Measurements from ENCODE around the gene ATP2B2. TPM values are rescaled to one million over a fixed set of nuclear protein-coding genes. Genes with fewer than 3 reads are reported as not detected.

Gene ATP2B2
- total RNA-seq, 6 experiments from 2014 or later, result 25.9 to 45.1 (median 35.1) TPM

DNA sequence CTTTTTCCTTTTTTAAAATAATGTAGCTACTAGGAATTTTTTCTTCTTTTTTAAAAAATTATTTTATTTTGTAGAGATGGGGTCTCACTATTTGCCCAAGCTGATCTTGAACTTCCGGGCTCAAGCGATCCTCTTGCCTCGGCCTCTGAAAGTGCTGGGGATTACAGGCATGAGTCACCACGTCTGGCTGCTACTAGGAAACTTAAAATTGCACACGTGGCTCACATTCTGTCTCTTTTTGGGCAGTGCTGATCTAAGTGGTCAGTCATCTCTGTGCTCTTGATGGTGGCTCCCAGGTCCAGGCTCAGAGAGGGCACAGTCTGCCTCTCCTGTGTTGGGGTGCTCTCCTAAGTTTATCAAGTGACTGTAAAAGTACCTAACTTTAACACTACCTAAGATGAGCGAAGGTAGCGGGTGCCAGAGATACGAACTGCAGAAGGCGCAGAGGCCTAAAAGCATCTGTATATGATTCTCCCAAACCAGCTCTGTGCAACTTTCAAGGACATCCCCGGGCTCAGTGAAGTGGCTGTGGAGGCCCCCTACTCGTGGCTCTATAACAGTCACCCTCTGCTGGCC, 131.6 kb downstream of the ATP2B2 start:
- Histone ChIP-seq H3K4me1 (no peaks in the 10 kb centered on the region), H3K36me3 (peaks cover 0 to 28% (median 13%) of the 10 kb centered on the region in 4 donors), H3K9me3 (no peaks in the 10 kb centered on the region), H3K27me3 (no peaks in the 10 kb centered on the region), H3K27ac (no peak overlapping the region), H3K4me3 (no peak overlapping the region)
- ATAC-seq (peak in 1 of 4 donors; percentile 26), DNase-seq (no peak)
- WGBS (ENCODE audit: insufficient coverage, low coverage, low lambda C conversion rate, missing lambda C conversion rate), result 73% methylated on average over 10 of the region's 11 CpGs
- TF ChIP-seq, protein P1, sequence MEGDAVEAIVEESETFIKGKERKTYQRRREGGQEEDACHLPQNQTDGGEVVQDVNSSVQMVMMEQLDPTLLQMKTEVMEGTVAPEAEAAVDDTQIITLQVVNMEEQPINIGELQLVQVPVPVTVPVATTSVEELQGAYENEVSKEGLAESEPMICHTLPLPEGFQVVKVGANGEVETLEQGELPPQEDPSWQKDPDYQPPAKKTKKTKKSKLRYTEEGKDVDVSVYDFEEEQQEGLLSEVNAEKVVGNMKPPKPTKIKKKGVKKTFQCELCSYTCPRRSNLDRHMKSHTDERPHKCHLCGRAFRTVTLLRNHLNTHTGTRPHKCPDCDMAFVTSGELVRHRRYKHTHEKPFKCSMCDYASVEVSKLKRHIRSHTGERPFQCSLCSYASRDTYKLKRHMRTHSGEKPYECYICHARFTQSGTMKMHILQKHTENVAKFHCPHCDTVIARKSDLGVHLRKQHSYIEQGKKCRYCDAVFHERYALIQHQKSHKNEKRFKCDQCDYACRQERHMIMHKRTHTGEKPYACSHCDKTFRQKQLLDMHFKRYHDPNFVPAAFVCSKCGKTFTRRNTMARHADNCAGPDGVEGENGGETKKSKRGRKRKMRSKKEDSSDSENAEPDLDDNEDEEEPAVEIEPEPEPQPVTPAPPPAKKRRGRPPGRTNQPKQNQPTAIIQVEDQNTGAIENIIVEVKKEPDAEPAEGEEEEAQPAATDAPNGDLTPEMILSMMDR (IDR thresholded peaks at IDR 0.05), result no peak
- no peak for TF ChIP-seq POLR2A (IDR thresholded peaks at IDR 0.05)
- intact Hi-C loops (cut with DNase I), result no loop called here

DNA sequence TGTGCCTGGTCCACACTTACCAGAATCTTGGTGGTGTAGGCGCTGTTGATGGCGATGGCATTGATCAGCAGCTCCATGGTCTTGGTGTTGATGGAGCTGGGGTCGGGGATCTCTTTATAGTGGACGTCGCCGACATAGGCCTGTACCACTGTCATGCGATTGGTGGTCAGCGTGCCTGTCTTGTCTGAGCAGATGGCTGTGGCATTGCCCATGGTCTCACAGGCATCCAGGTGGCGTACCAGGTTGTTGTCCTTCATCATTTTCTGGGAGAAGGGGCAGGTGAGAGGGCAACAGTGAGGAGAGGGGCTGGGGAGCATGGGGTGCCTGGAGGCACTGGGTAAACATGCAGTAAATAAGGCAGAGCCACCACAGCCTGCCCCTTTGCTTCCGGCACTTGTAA, 133.6 kb downstream of the ATP2B2 start:
- 100% methylated on average over 1 of the region's 10 CpGs for WGBS (ENCODE audit: insufficient coverage, low coverage, low lambda C conversion rate, missing lambda C conversion rate)
- intact Hi-C loops (cut with DNase I), result no loop called here

DNA sequence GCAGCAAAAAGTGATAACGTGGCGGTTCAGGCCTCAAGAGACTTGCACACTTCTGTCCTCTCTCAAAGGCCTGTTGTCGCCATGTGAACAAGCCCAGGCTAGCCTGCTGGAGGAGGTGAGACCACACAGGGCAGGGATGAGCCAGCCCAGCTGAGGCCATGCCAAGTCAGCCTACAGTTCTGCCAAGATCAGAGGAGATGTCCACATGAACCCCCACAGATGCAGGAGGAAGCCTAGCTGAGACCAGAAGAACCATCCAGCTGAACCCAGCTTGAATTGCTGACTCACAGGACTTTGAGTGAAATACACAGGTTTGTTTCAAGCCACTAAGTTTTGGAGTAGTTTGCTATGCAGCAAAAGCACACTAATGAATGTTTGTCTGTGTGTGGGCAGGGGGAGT, 134.2 kb downstream of the ATP2B2 start:
- Histone ChIP-seq H3K27me3 (no peaks in the 10 kb centered on the region), H3K27ac (no peak overlapping the region), H3K36me3 (peaks cover 0 to 22% (median 10%) of the 10 kb centered on the region in 4 donors), H3K4me3 (no peak overlapping the region), H3K9me3 (no peaks in the 10 kb centered on the region), H3K4me1 (no peaks in the 10 kb centered on the region)
- 92% methylated on average over 3 of the region's 3 CpGs for WGBS (ENCODE audit: insufficient coverage, low coverage, low lambda C conversion rate, missing lambda C conversion rate)
- DNase-seq, result no peak
- intact Hi-C loops (cut with DNase I), result no loop called here
- TF ChIP-seq, protein P1 (IDR thresholded peaks at IDR 0.05), result no peak
- no peak for TF ChIP-seq POLR2A (IDR thresholded peaks at IDR 0.05)
- no peak for ATAC-seq

More for the DNA sequence above, 133.6 kb downstream of the ATP2B2 start:
- DNase-seq, result no peak
- TF ChIP-seq, protein P1 (IDR thresholded peaks at IDR 0.05), result no peak
- no peak for TF ChIP-seq POLR2A (IDR thresholded peaks at IDR 0.05)
- H3K27me3 ChIP-seq, result no peaks in the 10 kb centered on the region
- no peaks in the 10 kb centered on the region for H3K4me1 ChIP-seq
- no peaks in the 10 kb centered on the region for H3K9me3 ChIP-seq
- peaks cover 0 to 25% (median 10%) of the 10 kb centered on the region in 4 donors for H3K36me3 ChIP-seq
- H3K27ac ChIP-seq, result no peak overlapping the region
- ATAC-seq, result no peak
- no peak overlapping the region for H3K4me3 ChIP-seq

DNA sequence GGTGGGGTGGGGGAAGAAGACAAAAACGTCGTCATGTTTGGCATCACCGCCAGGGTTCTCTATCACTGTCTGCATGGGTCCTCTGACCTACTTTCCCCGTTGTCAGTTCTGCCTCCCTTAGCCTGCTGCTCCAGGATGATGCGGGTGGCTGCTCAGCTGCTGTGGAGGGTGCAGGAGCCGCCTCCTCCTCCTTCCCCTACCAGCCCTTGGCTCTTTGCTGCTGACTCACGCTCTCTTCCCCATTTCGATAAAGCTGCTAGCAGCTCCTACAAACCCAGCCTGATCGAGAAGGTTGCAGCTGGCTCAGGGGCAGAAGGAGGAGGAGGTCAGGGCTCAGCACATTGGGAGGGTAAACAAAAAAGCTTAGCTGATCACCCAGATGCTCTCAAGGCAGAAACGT, 135.0 kb downstream of the ATP2B2 start:
- DNase-seq, result no peak
- Histone ChIP-seq H3K27me3 (no peaks in the 10 kb centered on the region), H3K36me3 (peaks cover 0 to 22% (median 10%) of the 10 kb centered on the region in 4 donors), H3K9me3 (no peaks in the 10 kb centered on the region), H3K4me1 (no peaks in the 10 kb centered on the region), H3K27ac (no peak overlapping the region), H3K4me3 (no peak overlapping the region)
- WGBS (ENCODE audit: insufficient coverage, low coverage, low lambda C conversion rate, missing lambda C conversion rate), result 34% methylated on average over 4 of the region's 10 CpGs
- TF ChIP-seq, protein P1 (IDR thresholded peaks at IDR 0.05), result no peak
- no peak for TF ChIP-seq POLR2A (IDR thresholded peaks at IDR 0.05)
- intact Hi-C loops (cut with DNase I), result no loop called here
- ATAC-seq, result no peak

Data from right lobe of liver (tissue), 6 donors.